Measurements from ENCODE around the gene SLC38A1. TPM values are rescaled to one million over a fixed set of nuclear protein-coding genes. Genes with fewer than 3 reads are reported as not detected.

Gene SLC38A1
- total and polyA plus RNA-seq, 10 donors: 26.9 to 142 (median 92.6) TPM

GRCh38 chr12:46276756-46277155, 7.9 kb upstream of the SLC38A1 start:
- no peak overlapping the region for H3K4me3 ChIP-seq
- H3K4me1 ChIP-seq: no peaks in the 10 kb centered on the region
- intact Hi-C loops (cut with DNase I; ENCODE audit: low total_unique reads): no loop called here
- no peaks in the 10 kb centered on the region for H3K27me3 ChIP-seq (replicated peaks in 1 of 7)
- H3K36me3 ChIP-seq: no peaks in the 10 kb centered on the region
- H3K27ac ChIP-seq: no peak overlapping the region
- peaks cover 0 to 6% (median 2%) of the 10 kb centered on the region in 8 donors for H3K9me3 ChIP-seq
- WGBS, 5 donors: 90 to 94% (median 90%) methylated on average over 3 of the region's 3 CpGs
- TF ChIP-seq CTCF (IDR thresholded peaks at IDR 0.05 in 8 of 11, conservative IDR thresholded peaks at IDR 0.05 in 3 of 11) (no peak), POLR2AphosphoS5 (IDR thresholded peaks at IDR 0.05) (no peak), POLR2A (IDR thresholded peaks at IDR 0.05) (no peak)
- DNase-seq: no peak

- H3K27ac ChIP-seq: no peak overlapping the region
- WGBS, 5 donors: 87 to 90% (median 89%) methylated on average over 2 of the region's 2 CpGs
- intact Hi-C loops (cut with DNase I; ENCODE audit: low total_unique reads): no loop called here
- no peak overlapping the region for H3K4me3 ChIP-seq
- peaks cover 0 to 30% (median 4%) of the 10 kb centered on the region in 7 donors for H3K27me3 ChIP-seq (replicated peaks in 1 of 7)
- TF ChIP-seq POLR2A (IDR thresholded peaks at IDR 0.05): no peak
- peaks cover 10 to 46% (median 31%) of the 10 kb centered on the region in 6 donors for H3K4me1 ChIP-seq
- no peaks in the 10 kb centered on the region for H3K9me3 ChIP-seq
- DNase-seq: no peak
- no peaks in the 10 kb centered on the region for H3K36me3 ChIP-seq
These were observed 3.0 kb upstream of the SLC38A1 start for GRCh38 chr12:46271863-46272262.

GRCh38 chr12:46269429-46270241, 792 bp upstream of the SLC38A1 start:
- WGBS, 5 donors: 8 to 33% (median 15%) methylated on average over 23 to 42 of the region's 42 CpGs

GRCh38 chr12:46267825-46268582, 839 bp downstream of the SLC38A1 start:
- H3K27ac ChIP-seq: peak overlapping the region; percentile 82 to 98 (median 94)
- H3K4me3 ChIP-seq: peak overlapping the region; percentile 53 to 83 (median 74)
- H3K36me3 ChIP-seq: no peaks in the 10 kb centered on the region
- WGBS, 5 donors: 0 to 1% (median 0%) methylated on average over 45 to 48 of the region's 48 CpGs
- intact Hi-C loops (cut with DNase I; ENCODE audit: low total_unique reads): no loop called here
- peaks cover 0 to 36% (median 4%) of the 10 kb centered on the region in 7 donors for H3K27me3 ChIP-seq (replicated peaks in 1 of 7)
- H3K4me1 ChIP-seq: peaks cover 19 to 85% (median 64%) of the 10 kb centered on the region in 6 donors
- peak; percentile 82 for DNase-seq
- H3K9me3 ChIP-seq: no peaks in the 10 kb centered on the region
- TF ChIP-seq POLR2AphosphoS5 (IDR thresholded peaks at IDR 0.05) (no peak), CTCF (IDR thresholded peaks at IDR 0.05 in 8 of 11, conservative IDR thresholded peaks at IDR 0.05 in 3 of 11) (no peak), POLR2A (IDR thresholded peaks at IDR 0.05) (no peak)

More at GRCh38 chr12:46269429-46270241, 792 bp upstream of the SLC38A1 start:
- peak overlapping the region; percentile 82 to 98 (median 94) for H3K27ac ChIP-seq
- no peaks in the 10 kb centered on the region for H3K9me3 ChIP-seq
- DNase-seq: no peak
- no peaks in the 10 kb centered on the region for H3K36me3 ChIP-seq
- peaks cover 0 to 36% (median 4%) of the 10 kb centered on the region in 7 donors for H3K27me3 ChIP-seq (replicated peaks in 1 of 7)
- TF ChIP-seq CTCF (IDR thresholded peaks at IDR 0.05 in 8 of 11, conservative IDR thresholded peaks at IDR 0.05 in 3 of 11) (no peak), POLR2AphosphoS5 (IDR thresholded peaks at IDR 0.05) (peak in 2 of 3 donors; percentile 36 to 57)
- intact Hi-C loops (cut with DNase I; ENCODE audit: low total_unique reads): no loop called here
- peak overlapping the region; percentile 53 to 83 (median 74) for H3K4me3 ChIP-seq
- peaks cover 19 to 68% (median 48%) of the 10 kb centered on the region in 6 donors for H3K4me1 ChIP-seq
